Vagina (tissue), 2 donors: ENCODE results near the gene HK3.

Experiments
- CTCF ChIP-seq, 3 experiments: fragments of 450-650 bp in 2 of 3; fragments of 200-600 bp in 1 of 3; sonication (generic) in 1 of 3; IDR thresholded peaks; one replicate each; pipeline ENCODE4 v1.5.1; 2017 to 2019; ENCODE audit warnings: antibody characterized with exemption in 3 of 3, mild to moderate bottlenecking in 2 of 3, moderate library complexity in 2 of 3
- POLR2A ChIP-seq, 2 donors: fragments of 450-650 bp; IDR thresholded peaks; one replicate each; pipeline ENCODE4 v1.6.1; 2017; ENCODE audit warnings: antibody characterized with exemption in 2 of 2, mild to moderate bottlenecking in 2 of 2, moderate library complexity in 2 of 2
- POLR2AphosphoS5 ChIP-seq, 2 donors: sonication (generic); formaldehyde crosslinking; IDR thresholded peaks; one replicate each; pipeline ENCODE4 v1.9.0; 2017; ENCODE audit warnings: antibody characterized with exemption in 2 of 2, mild to moderate bottlenecking in 2 of 2, low read depth in 1 of 2; ENCODE audit not compliant: insufficient read depth in 1 of 2

GRCh38 chr5:176851871-176852658, 47.1 kb downstream of the HK3 start:
- TF ChIP-seq CTCF (IDR thresholded peaks at IDR 0.05) (no peak), POLR2AphosphoS5 (IDR thresholded peaks at IDR 0.05; ENCODE audit: insufficient read depth in 1 of 2, low read depth in 1 of 2) (no peak), POLR2A (IDR thresholded peaks at IDR 0.05) (no peak)
